IPS-18a (cell line): ENCODE results near the gene MIPOL1.
"Not testable (repeated sequence)": the region's sequence is repeated elsewhere in the genome, so short reads cannot be mapped to it uniquely, and the experiment has no call there.

Experiments
- H3K27ac ChIP-seq: one replicate; pipeline ENCODE4 v1.5.1; 2013; ENCODE audit warnings: low read length
- H3K27me3 ChIP-seq: one replicate; pipeline ENCODE4 v1.6.1; 2013; ENCODE audit warnings: mild to moderate bottlenecking, low read length; ENCODE audit not compliant: control insufficient read depth, insufficient read depth
- H3K36me3 ChIP-seq: one replicate; pipeline ENCODE4 v1.6.1; 2013; ENCODE audit warnings: low read depth, low read length; ENCODE audit not compliant: control insufficient read depth
- H3K4me1 ChIP-seq: one replicate; pipeline ENCODE4 v1.6.1; 2013; ENCODE audit warnings: low read depth, low read length; ENCODE audit not compliant: control insufficient read depth
- H3K4me3 ChIP-seq: one replicate; pipeline ENCODE4 v1.5.1; 2013; ENCODE audit warnings: low read length
- H3K9ac ChIP-seq: one replicate; pipeline ENCODE4 v1.6.1; 2013; ENCODE audit warnings: mild to moderate bottlenecking, low read length, moderate library complexity
- H3K9me3 ChIP-seq: one replicate; pipeline ENCODE4 v1.6.1; 2013; ENCODE audit warnings: low read depth, low read length; ENCODE audit not compliant: control insufficient read depth

The MIPOL1 gene

GRCh38 chr14:37515771-37516170 is 318.0 kb downstream of the MIPOL1 start:
- Histone ChIP-seq H3K36me3 (no peaks in the 10 kb centered on the region), H3K27me3 (no peaks in the 10 kb centered on the region), H3K27ac (no peak overlapping the region), H3K9ac (no peak overlapping the region), H3K4me1 (no peaks in the 10 kb centered on the region), H3K4me3 (no peak overlapping the region), H3K9me3 (no peaks in the 10 kb centered on the region)

- H3K36me3 ChIP-seq = no peaks in the 10 kb centered on the region
- H3K9me3 ChIP-seq = no peaks in the 10 kb centered on the region
- H3K4me3 ChIP-seq = no peak overlapping the region
- no peaks in the 10 kb centered on the region for H3K27me3 ChIP-seq
- H3K4me1 ChIP-seq = no peaks in the 10 kb centered on the region
- H3K27ac ChIP-seq = no peak overlapping the region
- H3K9ac ChIP-seq = no peak overlapping the region
Observed at GRCh38 chr14:37526994-37527393, 329.3 kb downstream of the MIPOL1 start.

- no peak overlapping the region for H3K4me3 ChIP-seq
- H3K9me3 ChIP-seq = no peaks in the 10 kb centered on the region
- H3K27ac ChIP-seq = no peak overlapping the region
- no peak overlapping the region for H3K9ac ChIP-seq
- H3K36me3 ChIP-seq = no peaks in the 10 kb centered on the region
- no peaks in the 10 kb centered on the region for H3K27me3 ChIP-seq
- H3K4me1 ChIP-seq = no peaks in the 10 kb centered on the region
Observed at GRCh38 chr14:37539992-37540391, 342.3 kb downstream of the MIPOL1 start.

GRCh38 chr14:37544407-37544806 is 346.7 kb downstream of the MIPOL1 start:
- Histone ChIP-seq H3K27ac (no peak overlapping the region), H3K36me3 (no peaks in the 10 kb centered on the region), H3K4me1 (no peaks in the 10 kb centered on the region), H3K9me3 (no peaks in the 10 kb centered on the region), H3K4me3 (no peak overlapping the region), H3K9ac (no peak overlapping the region), H3K27me3 (no peaks in the 10 kb centered on the region)

- H3K36me3 ChIP-seq = no peaks in the 10 kb centered on the region
- H3K9ac ChIP-seq = no peak overlapping the region
- no peaks in the 10 kb centered on the region for H3K9me3 ChIP-seq
- H3K27ac ChIP-seq = no peak overlapping the region
- H3K4me3 ChIP-seq = no peak overlapping the region
- H3K27me3 ChIP-seq = no peaks in the 10 kb centered on the region
- H3K4me1 ChIP-seq = no peaks in the 10 kb centered on the region
Observed at GRCh38 chr14:37545174-37545573, 347.4 kb downstream of the MIPOL1 start.

GRCh38 chr14:37546621-37547447 is 349.1 kb downstream of the MIPOL1 start:
- Histone ChIP-seq H3K9ac (no peak overlapping the region), H3K4me3 (no peak overlapping the region), H3K27ac (no peak overlapping the region)

GRCh38 chr14:37550511-37550910 is 352.8 kb downstream of the MIPOL1 start:
- Histone ChIP-seq H3K36me3 (no peaks in the 10 kb centered on the region), H3K27ac (no peak overlapping the region), H3K4me3 (no peak overlapping the region), H3K4me1 (no peaks in the 10 kb centered on the region), H3K27me3 (no peaks in the 10 kb centered on the region), H3K9ac (no peak overlapping the region), H3K9me3 (no peaks in the 10 kb centered on the region)

More at GRCh38 chr14:37546621-37547447, 349.1 kb downstream of the MIPOL1 start:
- H3K36me3 ChIP-seq = no peaks in the 10 kb centered on the region
- H3K9me3 ChIP-seq = no peaks in the 10 kb centered on the region
- H3K27me3 ChIP-seq = no peaks in the 10 kb centered on the region
- no peaks in the 10 kb centered on the region for H3K4me1 ChIP-seq

- no peaks in the 10 kb centered on the region for H3K4me1 ChIP-seq
- H3K27me3 ChIP-seq = no peaks in the 10 kb centered on the region
- no peak overlapping the region for H3K27ac ChIP-seq
- no peak overlapping the region for H3K4me3 ChIP-seq
- no peaks in the 10 kb centered on the region for H3K9me3 ChIP-seq
- H3K9ac ChIP-seq = no peak overlapping the region
- H3K36me3 ChIP-seq = no peaks in the 10 kb centered on the region
Observed at GRCh38 chr14:37551119-37551518, 353.4 kb downstream of the MIPOL1 start.

GRCh38 chr14:37553935-37554550 is 356.3 kb downstream of the MIPOL1 start:
- Histone ChIP-seq H3K4me1 (no peaks in the 10 kb centered on the region), H3K9ac (no peak overlapping the region), H3K27me3 (no peaks in the 10 kb centered on the region), H3K27ac (no peak overlapping the region), H3K9me3 (no peaks in the 10 kb centered on the region), H3K4me3 (no peak overlapping the region), H3K36me3 (no peaks in the 10 kb centered on the region)

- H3K27me3 ChIP-seq, H3K36me3 ChIP-seq, H3K4me3 ChIP-seq, H3K9ac ChIP-seq, H3K9me3 ChIP-seq, H3K4me1 ChIP-seq, H3K27ac ChIP-seq: not testable (repeated sequence)
Observed at GRCh38 chr14:37555596-37555995, 357.9 kb downstream of the MIPOL1 start.

- H3K9me3 ChIP-seq = no peaks in the 10 kb centered on the region
Observed at GRCh38 chr14:37558740-37559139, 361.0 kb downstream of the MIPOL1 start.

GRCh38 chr14:37559386-37559785 is 361.6 kb downstream of the MIPOL1 start:
- Histone ChIP-seq H3K4me3 (no peak overlapping the region), H3K4me1 (no peaks in the 10 kb centered on the region), H3K9ac (no peak overlapping the region), H3K9me3 (no peaks in the 10 kb centered on the region), H3K27me3 (no peaks in the 10 kb centered on the region), H3K27ac (no peak overlapping the region), H3K36me3 (no peaks in the 10 kb centered on the region)

More at GRCh38 chr14:37558740-37559139, 361.0 kb downstream of the MIPOL1 start:
- no peaks in the 10 kb centered on the region for H3K4me1 ChIP-seq
- H3K27ac ChIP-seq = no peak overlapping the region
- H3K27me3 ChIP-seq = no peaks in the 10 kb centered on the region
- no peaks in the 10 kb centered on the region for H3K36me3 ChIP-seq
- H3K9ac ChIP-seq = no peak overlapping the region
- H3K4me3 ChIP-seq = no peak overlapping the region
